C4-2B (cell line): Measurements from ENCODE around the gene ATP2C1.
"Not testable (repeated sequence)": the region's sequence is repeated elsewhere in the genome, so short reads cannot be mapped to it uniquely, and the experiment has no call there.

Source experiments
- H3K27ac ChIP-seq: fragments of 450-650 bp; 2 replicates; pipeline ENCODE4 v1.5.1; 2017
- CTCF ChIP-seq: fragments of 450-650 bp; conservative IDR thresholded peaks from 2 replicates; pipeline ENCODE4 v1.5.1; 2017; ENCODE audit warnings: mild to moderate bottlenecking
- ZFX ChIP-seq: fragments of 450-650 bp; IDR thresholded peaks from 2 replicates; pipeline ENCODE4 v1.6.1; 2017

Gene ATP2C1

GRCh38 chr3:130969621-130970020 lies 75.7 kb downstream of the ATP2C1 start:
- H3K27ac ChIP-seq = no peak overlapping the region
- TF ChIP-seq ZFX (no peak), CTCF (no peak)

GRCh38 chr3:130971208-130971607 lies 77.3 kb downstream of the ATP2C1 start:
- no peak overlapping the region for H3K27ac ChIP-seq
- TF ChIP-seq CTCF (no peak), ZFX (no peak)

GRCh38 chr3:130972592-130972991 lies 78.7 kb downstream of the ATP2C1 start:
- H3K27ac ChIP-seq = not testable (repeated sequence)

- no peak overlapping the region for H3K27ac ChIP-seq
- TF ChIP-seq CTCF (no peak), ZFX (no peak)
Measured at GRCh38 chr3:130973406-130973805, 79.5 kb downstream of the ATP2C1 start.

GRCh38 chr3:130974201-130974600 lies 80.3 kb downstream of the ATP2C1 start:
- no peak for TF ChIP-seq ZFX
- no peak for TF ChIP-seq CTCF
- H3K27ac ChIP-seq = no peak overlapping the region

- no peak overlapping the region for H3K27ac ChIP-seq
- TF ChIP-seq ZFX (no peak), CTCF (no peak)
Measured at GRCh38 chr3:130975251-130975650, 81.4 kb downstream of the ATP2C1 start.

GRCh38 chr3:130976706-130977105 lies 82.8 kb downstream of the ATP2C1 start:
- no peak overlapping the region for H3K27ac ChIP-seq
- TF ChIP-seq ZFX (no peak), CTCF (no peak)

GRCh38 chr3:130979117-130979516 lies 85.2 kb downstream of the ATP2C1 start:
- no peak overlapping the region for H3K27ac ChIP-seq
- TF ChIP-seq ZFX = no peak

GRCh38 chr3:130981469-130981868 lies 87.6 kb downstream of the ATP2C1 start:
- no peak for TF ChIP-seq CTCF
- no peak for TF ChIP-seq ZFX
- no peak overlapping the region for H3K27ac ChIP-seq
